OCI-LY3 (cell line): ENCODE results near the gene FAM110A.
"Not testable (repeated sequence)": the region's sequence is repeated elsewhere in the genome, so short reads cannot be mapped to it uniquely, and the experiment has no call there.

Experiments
- H2AFZ ChIP-seq: fragments of 200-600, 300-600 bp; shearing (Covaris generic); 2 replicates; pipeline ENCODE4 v1.6.0; 2014; ENCODE audit warnings: antibody characterized with exemption, low read depth, low read length
- H3K27ac ChIP-seq: fragments of 200-600, 300-600 bp; sonication (generic); 2 replicates; pipeline ENCODE4 v1.5.1; 2014; ENCODE audit warnings: mild to moderate bottlenecking, low read length, moderate library complexity, mixed read lengths
- H3K27me3 ChIP-seq: fragments of 200-600, 300-600 bp; sonication (generic); 2 replicates; pipeline ENCODE4 v1.6.1; 2014; ENCODE audit warnings: low read depth, low read length, mixed read lengths
- H3K36me3 ChIP-seq: fragments of 200-600, 300-600 bp; sonication (generic); replicated peaks from 2 replicates; pipeline ENCODE3; 2014; ENCODE audit warnings: low read depth, low read length, mixed read lengths
- H3K4me1 ChIP-seq: fragments of 300-600, 200-600 bp; sonication (generic); 2 replicates; pipeline ENCODE4 v1.6.1; 2014; ENCODE audit warnings: low read length, mixed read lengths
- H3K4me2 ChIP-seq: fragments of 200-600, 300-600 bp; sonication (generic); 2 replicates; pipeline ENCODE4 v1.6.1; 2014; ENCODE audit warnings: low read length, mixed read lengths
- H3K4me3 ChIP-seq: fragments of 300-600, 200-600 bp; sonication (generic); 2 replicates; pipeline ENCODE4 v1.5.1; 2014; ENCODE audit warnings: antibody characterized with exemption, mild to moderate bottlenecking, low read length, moderate library complexity
- H3K79me2 ChIP-seq: fragments of 300-600, 200-600 bp; shearing (Covaris generic); 2 replicates; pipeline ENCODE4 v1.6.1; 2014; ENCODE audit warnings: mild to moderate bottlenecking, low read length, mixed read lengths
- H3K9ac ChIP-seq: fragments of 300-600, 200-600 bp; shearing (Covaris generic); 2 replicates; pipeline ENCODE4 v1.6.0; 2014; ENCODE audit warnings: mild to moderate bottlenecking, low read length, moderate library complexity
- H3K9me3 ChIP-seq: fragments of 200-600, 300-600 bp; shearing (Covaris generic); 2 replicates; pipeline ENCODE4 v1.6.1; 2014; ENCODE audit warnings: low read length, mixed read lengths; ENCODE audit not compliant: insufficient read depth
- H4K20me1 ChIP-seq: fragments of 200-600, 300-600 bp; sonication (generic); 2 replicates; pipeline ENCODE4 v1.6.1; 2016; ENCODE audit warnings: low read length, mixed read lengths; ENCODE audit not compliant: insufficient read depth
- EZH2phosphoT487 ChIP-seq: fragments of 200-600 bp; shearing (Covaris generic); IDR thresholded peaks from 2 replicates; pipeline ENCODE4 v1.6.1; 2018; ENCODE audit warnings: antibody characterized with exemption, mixed run types, low read depth
- TF ChIP-seq, protein P1 (sequence below): fragments of 200-600, 300-600 bp; sonication (generic); IDR thresholded peaks from 2 replicates; pipeline ENCODE4 v1.5.1; 2014; ENCODE audit warnings: antibody characterized with exemption, low read length, low read depth

FAM110A gene

DNA sequence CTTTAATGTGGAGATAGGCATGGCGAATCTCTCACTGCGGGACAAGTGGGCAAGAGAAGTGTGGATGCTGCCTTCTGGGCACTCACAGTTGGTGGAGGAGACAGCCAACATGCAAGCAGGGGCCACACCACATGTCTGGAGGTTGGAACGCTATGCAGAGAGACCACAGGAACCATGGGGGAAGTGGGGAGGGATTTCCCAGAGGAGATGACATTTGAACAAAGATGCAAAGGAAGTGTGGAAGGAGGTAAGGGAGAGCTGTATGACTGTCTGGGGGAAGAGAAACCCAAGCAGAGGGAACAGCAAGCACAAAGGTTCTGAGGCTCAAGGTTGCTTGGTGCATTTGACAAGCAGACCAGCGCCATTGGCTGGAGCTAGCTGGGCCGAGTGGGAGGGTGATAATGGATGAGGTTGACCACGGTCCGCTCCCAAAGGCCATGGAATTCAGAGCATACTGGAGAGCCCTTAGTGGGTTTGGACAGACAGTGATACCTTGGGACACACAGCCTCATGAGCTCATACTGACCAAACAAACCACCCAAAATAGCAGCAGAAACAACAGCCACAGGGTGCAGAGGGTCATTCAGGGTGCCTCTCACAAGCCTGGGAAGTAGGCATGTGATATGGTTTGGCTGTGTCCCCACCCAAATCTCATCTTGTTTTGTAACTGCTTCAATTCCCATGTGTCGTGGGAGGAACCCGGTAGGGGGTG is 7.6 kb upstream of the FAM110A start:
- Histone ChIP-seq H3K79me2 (no peaks in the 10 kb centered on the region), H2AFZ (no peak overlapping the region), H3K36me3 (no peaks in the 10 kb centered on the region), H3K9me3 (no peaks in the 10 kb centered on the region), H3K4me3 (no peak overlapping the region), H3K9ac (no peak overlapping the region), H3K27ac (no peak overlapping the region), H3K4me1 (peaks cover 5% of the 10 kb centered on the region), H3K4me2 (no peak overlapping the region), H3K27me3 (no peaks in the 10 kb centered on the region), H4K20me1 (no peaks in the 10 kb centered on the region)
- no peak for TF ChIP-seq EZH2phosphoT487
- TF ChIP-seq, protein P1, sequence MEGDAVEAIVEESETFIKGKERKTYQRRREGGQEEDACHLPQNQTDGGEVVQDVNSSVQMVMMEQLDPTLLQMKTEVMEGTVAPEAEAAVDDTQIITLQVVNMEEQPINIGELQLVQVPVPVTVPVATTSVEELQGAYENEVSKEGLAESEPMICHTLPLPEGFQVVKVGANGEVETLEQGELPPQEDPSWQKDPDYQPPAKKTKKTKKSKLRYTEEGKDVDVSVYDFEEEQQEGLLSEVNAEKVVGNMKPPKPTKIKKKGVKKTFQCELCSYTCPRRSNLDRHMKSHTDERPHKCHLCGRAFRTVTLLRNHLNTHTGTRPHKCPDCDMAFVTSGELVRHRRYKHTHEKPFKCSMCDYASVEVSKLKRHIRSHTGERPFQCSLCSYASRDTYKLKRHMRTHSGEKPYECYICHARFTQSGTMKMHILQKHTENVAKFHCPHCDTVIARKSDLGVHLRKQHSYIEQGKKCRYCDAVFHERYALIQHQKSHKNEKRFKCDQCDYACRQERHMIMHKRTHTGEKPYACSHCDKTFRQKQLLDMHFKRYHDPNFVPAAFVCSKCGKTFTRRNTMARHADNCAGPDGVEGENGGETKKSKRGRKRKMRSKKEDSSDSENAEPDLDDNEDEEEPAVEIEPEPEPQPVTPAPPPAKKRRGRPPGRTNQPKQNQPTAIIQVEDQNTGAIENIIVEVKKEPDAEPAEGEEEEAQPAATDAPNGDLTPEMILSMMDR, result no peak

- no peaks in the 10 kb centered on the region for H4K20me1 ChIP-seq
- H3K36me3 ChIP-seq, result no peaks in the 10 kb centered on the region
- no peaks in the 10 kb centered on the region for H3K9me3 ChIP-seq
- no peaks in the 10 kb centered on the region for H3K27me3 ChIP-seq
- H2AFZ ChIP-seq, result no peak overlapping the region
- TF ChIP-seq, protein P1, result no peak
- TF ChIP-seq EZH2phosphoT487, result no peak
- H3K4me3 ChIP-seq, result no peak overlapping the region
- peaks cover 5% of the 10 kb centered on the region for H3K4me1 ChIP-seq
- no peaks in the 10 kb centered on the region for H3K79me2 ChIP-seq
- no peak overlapping the region for H3K27ac ChIP-seq
- H3K9ac ChIP-seq, result no peak overlapping the region
- no peak overlapping the region for H3K4me2 ChIP-seq
Measured at GRCh38 chr20:826695-827323, 6.7 kb upstream of the FAM110A start.

- H3K4me1 ChIP-seq, H3K9me3 ChIP-seq, H3K27ac ChIP-seq, H3K79me2 ChIP-seq, H3K9ac ChIP-seq, H4K20me1 ChIP-seq, H3K4me2 ChIP-seq, H3K27me3 ChIP-seq, H3K4me3 ChIP-seq, H2AFZ ChIP-seq, H3K36me3 ChIP-seq: not testable (repeated sequence)
Measured at GRCh38 chr20:827981-828380, 5.5 kb upstream of the FAM110A start.

DNA sequence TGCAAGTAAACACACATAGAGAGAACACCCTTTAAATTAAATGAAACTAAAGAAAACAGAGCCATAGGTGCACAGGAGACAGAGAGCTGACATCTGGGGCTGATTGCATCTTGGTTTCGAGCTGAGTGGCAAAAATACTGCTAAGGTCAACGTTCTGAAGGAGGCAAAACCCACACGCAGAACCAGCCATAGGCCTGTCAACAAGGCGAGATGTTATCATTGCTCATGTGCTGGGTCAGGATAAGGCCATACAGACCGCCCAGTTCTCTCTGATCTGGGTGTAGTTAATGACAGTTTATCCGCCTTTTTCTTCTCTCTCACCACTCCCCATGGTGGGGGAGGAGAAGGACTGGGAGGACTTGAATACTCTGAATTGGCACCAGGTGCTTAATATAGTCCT is 4.5 kb upstream of the FAM110A start:
- Histone ChIP-seq H3K4me2 (no peak overlapping the region), H3K27ac (no peak overlapping the region), H3K4me3 (no peak overlapping the region), H3K27me3 (no peaks in the 10 kb centered on the region), H3K36me3 (no peaks in the 10 kb centered on the region), H3K4me1 (peaks cover 7% of the 10 kb centered on the region), H3K9me3 (no peaks in the 10 kb centered on the region), H4K20me1 (no peaks in the 10 kb centered on the region), H3K79me2 (peaks cover 3% of the 10 kb centered on the region; the same call in 1 of the 2 replicates), H2AFZ (no peak overlapping the region), H3K9ac (no peak overlapping the region)
- TF ChIP-seq EZH2phosphoT487, result no peak
- TF ChIP-seq, protein P1, result no peak
